DND-41 (cell line): ENCODE measurements around the gene HMCN1.

Source experiments
- ATAC-seq: fragments of 200-7000 bp; cut with Tn5 transposase; 3 replicates; pipeline ENCODE4 v1.9.1; 2021; ENCODE audit warnings: low read depth; ENCODE audit not compliant: insufficient read depth
- DNase-seq: peaks from one replicate; pipeline ENCODE4 v3.0.0-alpha.2; 2020
- H2AFZ ChIP-seq: 2 replicates; pipeline ENCODE4 v1.6.0; 2012; ENCODE audit warnings: low read depth, low read length
- H3K27ac ChIP-seq: 2 replicates; pipeline ENCODE4 v1.5.1; 2012; ENCODE audit warnings: low read length, inconsistent platforms
- H3K27me3 ChIP-seq: fragments of 200-600 bp; sonication (generic); 2 replicates; pipeline ENCODE4 v1.6.0; 2012; ENCODE audit warnings: low read length, mild to moderate bottlenecking, inconsistent platforms; ENCODE audit not compliant: insufficient read depth, poor library complexity
- H3K36me3 ChIP-seq: 2 replicates; pipeline ENCODE4 v1.5.1; 2012; ENCODE audit warnings: low read length, inconsistent platforms; ENCODE audit not compliant: insufficient read depth
- H3K4me1 ChIP-seq: 2 replicates; pipeline ENCODE4 v1.5.1; 2012; ENCODE audit warnings: mild to moderate bottlenecking, low read length; ENCODE audit not compliant: insufficient read depth
- H3K4me2 ChIP-seq: 2 replicates; pipeline ENCODE4 v1.6.0; 2012; ENCODE audit warnings: mild to moderate bottlenecking, moderate library complexity, low read length, inconsistent platforms; ENCODE audit not compliant: insufficient read depth
- H3K4me3 ChIP-seq, 2 experiments: fragments of 200-600 bp in 1 of 2; shearing (Covaris generic) in 1 of 2; 2 replicates each; pipeline ENCODE4 v1.5.1; 2012 to 2016; ENCODE audit warnings: inconsistent platforms in 2 of 2, low read length in 2 of 2, mild to moderate bottlenecking in 2 of 2, low read depth in 1 of 2, moderate library complexity in 1 of 2
- H3K79me2 ChIP-seq: 2 replicates; pipeline ENCODE4 v1.6.0; 2012; ENCODE audit warnings: low read length, inconsistent platforms; ENCODE audit not compliant: insufficient read depth
- H3K9ac ChIP-seq: 2 replicates; pipeline ENCODE4 v1.6.0; 2012; ENCODE audit warnings: low read depth, mild to moderate bottlenecking, inconsistent platforms, low read length, moderate library complexity
- H3K9me3 ChIP-seq: 2 replicates; pipeline ENCODE4 v1.5.1; 2012; ENCODE audit warnings: low read length, moderate library complexity, mild to moderate bottlenecking, inconsistent platforms; ENCODE audit not compliant: insufficient read depth, severe bottlenecking
- H4K20me1 ChIP-seq: 2 replicates; pipeline ENCODE4 v1.6.0; 2012; ENCODE audit warnings: low read length; ENCODE audit not compliant: insufficient read depth
- EZH2 ChIP-seq: IDR thresholded peaks from 3 replicates; pipeline ENCODE4 v1.6.1; 2012; ENCODE audit warnings: borderline replicate concordance, low read depth, mild to moderate bottlenecking, moderate library complexity, low read length, inconsistent platforms; ENCODE audit not compliant: severe bottlenecking
- TF ChIP-seq, protein P1 (sequence below): IDR thresholded peaks from 2 replicates; pipeline ENCODE4 v1.5.1; 2012; ENCODE audit warnings: borderline replicate concordance, low read length, moderate library complexity, mild to moderate bottlenecking; ENCODE audit not compliant: poor library complexity, severe bottlenecking; ENCODE audit errors: extremely low read depth

HMCN1 gene

DNA sequence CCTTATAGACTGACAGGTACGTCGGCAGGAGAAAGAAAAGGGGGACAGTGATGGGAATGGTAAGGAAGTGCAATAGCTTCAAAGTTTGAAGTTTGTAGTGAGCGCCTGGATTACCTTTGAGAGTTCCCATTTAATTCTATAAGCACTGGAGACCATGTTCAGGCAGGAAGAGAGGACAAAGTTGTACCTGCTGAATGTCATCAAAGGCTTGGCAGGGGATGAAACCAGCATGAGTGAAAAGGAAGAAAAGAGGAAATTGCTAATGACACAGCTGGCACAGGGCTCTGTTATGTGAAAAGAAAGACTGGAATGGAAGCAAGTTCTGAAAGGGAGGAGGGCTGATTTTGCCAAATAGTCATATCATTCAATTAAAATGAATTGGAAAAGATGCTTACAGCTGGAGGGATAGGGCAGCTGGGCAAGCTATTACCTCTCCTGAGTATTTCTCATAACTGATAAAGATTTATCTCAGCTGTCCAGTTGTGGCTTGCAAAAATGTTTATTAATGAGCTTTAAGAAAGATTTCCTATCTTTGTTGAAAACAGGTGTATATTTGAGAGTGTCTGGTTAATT lies 109.2 kb downstream of the HMCN1 start:
- H4K20me1 ChIP-seq = no peaks in the 10 kb centered on the region
- ATAC-seq (no peak), DNase-seq (no peak)
- no peaks in the 10 kb centered on the region for H3K27me3 ChIP-seq
- H3K79me2 ChIP-seq = no peaks in the 10 kb centered on the region
- no peak overlapping the region for H3K4me2 ChIP-seq
- H3K36me3 ChIP-seq = no peaks in the 10 kb centered on the region
- no peak overlapping the region for H2AFZ ChIP-seq
- no peak overlapping the region for H3K27ac ChIP-seq
- H3K9ac ChIP-seq = no peak overlapping the region
- TF ChIP-seq, protein P1, sequence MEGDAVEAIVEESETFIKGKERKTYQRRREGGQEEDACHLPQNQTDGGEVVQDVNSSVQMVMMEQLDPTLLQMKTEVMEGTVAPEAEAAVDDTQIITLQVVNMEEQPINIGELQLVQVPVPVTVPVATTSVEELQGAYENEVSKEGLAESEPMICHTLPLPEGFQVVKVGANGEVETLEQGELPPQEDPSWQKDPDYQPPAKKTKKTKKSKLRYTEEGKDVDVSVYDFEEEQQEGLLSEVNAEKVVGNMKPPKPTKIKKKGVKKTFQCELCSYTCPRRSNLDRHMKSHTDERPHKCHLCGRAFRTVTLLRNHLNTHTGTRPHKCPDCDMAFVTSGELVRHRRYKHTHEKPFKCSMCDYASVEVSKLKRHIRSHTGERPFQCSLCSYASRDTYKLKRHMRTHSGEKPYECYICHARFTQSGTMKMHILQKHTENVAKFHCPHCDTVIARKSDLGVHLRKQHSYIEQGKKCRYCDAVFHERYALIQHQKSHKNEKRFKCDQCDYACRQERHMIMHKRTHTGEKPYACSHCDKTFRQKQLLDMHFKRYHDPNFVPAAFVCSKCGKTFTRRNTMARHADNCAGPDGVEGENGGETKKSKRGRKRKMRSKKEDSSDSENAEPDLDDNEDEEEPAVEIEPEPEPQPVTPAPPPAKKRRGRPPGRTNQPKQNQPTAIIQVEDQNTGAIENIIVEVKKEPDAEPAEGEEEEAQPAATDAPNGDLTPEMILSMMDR = no peak
- TF ChIP-seq EZH2 = no peak
- H3K4me1 ChIP-seq = no peaks in the 10 kb centered on the region
- no peak overlapping the region for H3K4me3 ChIP-seq
- no peaks in the 10 kb centered on the region for H3K9me3 ChIP-seq

DNA sequence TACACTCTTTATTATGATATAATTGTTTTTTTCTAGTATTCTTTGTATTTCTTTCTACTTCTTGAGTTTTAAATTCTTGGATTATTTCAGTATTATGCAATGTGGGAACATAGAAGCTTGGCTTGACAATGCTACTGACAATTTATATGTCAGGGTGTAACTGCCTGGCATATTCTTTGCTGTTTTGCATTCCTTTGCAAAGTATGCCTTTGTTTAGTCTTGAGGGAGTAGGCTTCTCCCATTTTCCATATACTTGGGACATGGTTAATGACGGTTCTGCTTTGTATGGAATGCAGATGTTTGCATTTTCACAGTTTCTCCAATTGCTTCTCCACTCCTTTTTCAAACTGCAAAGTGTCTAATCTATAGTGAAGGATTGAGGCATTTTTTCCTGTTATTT lies 109.8 kb downstream of the HMCN1 start:
- no peak for DNase-seq
- Histone ChIP-seq H3K4me3 (no peak overlapping the region), H3K36me3 (no peaks in the 10 kb centered on the region), H3K4me1 (no peaks in the 10 kb centered on the region), H3K9me3 (no peaks in the 10 kb centered on the region), H3K27me3 (no peaks in the 10 kb centered on the region), H3K4me2 (no peak overlapping the region), H3K79me2 (no peaks in the 10 kb centered on the region), H3K27ac (no peak overlapping the region), H3K9ac (no peak overlapping the region), H4K20me1 (no peaks in the 10 kb centered on the region), H2AFZ (no peak overlapping the region)
- no peak for ATAC-seq
- TF ChIP-seq EZH2 = no peak
- TF ChIP-seq, protein P1 = no peak

DNA sequence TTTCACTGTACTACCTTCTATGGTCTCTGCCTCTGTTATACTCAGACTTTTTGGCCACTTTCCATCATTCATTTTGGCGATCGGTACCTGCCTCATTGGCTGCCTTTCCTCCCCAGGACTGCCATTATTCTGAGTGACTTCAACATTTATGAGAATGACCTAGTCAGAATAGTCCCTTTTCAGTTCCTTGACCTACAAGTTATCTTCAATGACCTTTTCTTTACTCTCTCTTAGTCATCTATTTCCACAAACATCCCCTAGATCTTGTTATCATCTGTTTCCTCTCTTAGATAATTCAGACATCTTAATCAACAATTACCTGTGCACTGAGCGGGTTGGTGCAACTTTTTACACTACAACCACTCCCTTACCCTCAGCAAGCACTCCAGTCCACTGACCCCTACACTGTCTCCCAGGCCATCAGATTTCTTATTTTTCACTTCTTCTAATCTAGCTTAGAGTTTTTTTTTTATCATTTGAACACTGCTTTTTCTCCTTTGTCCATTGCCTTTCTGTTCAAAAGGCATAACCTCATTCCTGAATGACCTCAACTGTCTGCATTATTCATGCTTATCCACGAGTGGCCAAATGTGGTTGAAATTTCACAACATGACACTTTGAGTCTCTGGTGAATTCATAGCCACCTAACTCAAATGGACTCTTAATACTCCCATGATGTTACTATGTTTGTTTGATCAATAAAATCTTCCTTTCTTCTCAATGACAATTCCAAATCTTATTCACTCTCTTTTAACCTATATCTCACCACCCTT lies 112.7 kb downstream of the HMCN1 start:
- no peaks in the 10 kb centered on the region for H3K36me3 ChIP-seq
- ATAC-seq (no peak), DNase-seq (no peak)
- no peaks in the 10 kb centered on the region for H3K27me3 ChIP-seq
- no peak for TF ChIP-seq EZH2
- TF ChIP-seq, protein P1 = no peak
- no peak overlapping the region for H3K4me3 ChIP-seq
- H2AFZ ChIP-seq = no peak overlapping the region
- H3K4me2 ChIP-seq = no peak overlapping the region
- H3K4me1 ChIP-seq = no peaks in the 10 kb centered on the region
- H4K20me1 ChIP-seq = no peaks in the 10 kb centered on the region
- no peak overlapping the region for H3K27ac ChIP-seq
- H3K79me2 ChIP-seq = no peaks in the 10 kb centered on the region
- H3K9ac ChIP-seq = no peak overlapping the region
- H3K9me3 ChIP-seq = no peaks in the 10 kb centered on the region
